Smooth muscle cell of the brain vasculature (primary cell): ENCODE measurements around the gene MGAT4C.
"Not testable (repeated sequence)": the region's sequence is repeated elsewhere in the genome, so short reads cannot be mapped to it uniquely, and the experiment has no call there.

Experiments used
- DNase-seq: peaks from one replicate; pipeline ENCODE4 v3.0.0-alpha.2; 2012; ENCODE audit warnings: low read depth, low spot score

MGAT4C gene

GRCh38 chr12:86256163-86256562 is at the start of gene MGAT4C:
Gene MGAT4C, minus strand, starts transcription at chr12:86256391.
- no peak for DNase-seq

DNA sequence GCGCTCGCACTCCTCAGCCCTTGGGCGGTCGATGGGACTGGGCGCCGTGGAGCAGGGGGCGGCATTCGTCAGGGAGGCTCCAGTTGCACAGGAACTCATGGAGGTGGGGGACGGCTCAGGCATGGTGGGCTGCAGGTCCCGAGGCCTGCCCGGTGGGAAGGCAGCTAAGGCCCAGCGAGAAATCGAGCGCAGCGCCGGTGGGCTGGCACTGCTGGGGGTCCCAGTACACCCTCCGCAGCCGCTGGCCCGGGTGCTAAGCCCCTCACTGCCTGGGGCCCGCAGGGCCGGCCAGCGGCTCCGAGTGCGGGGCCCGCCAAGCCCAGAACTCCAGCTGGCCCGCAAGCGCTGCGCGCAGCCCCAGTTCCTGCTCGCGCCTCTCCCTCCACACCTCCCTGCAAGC is 40.2 kb upstream of the MGAT4C start:
- not testable (repeated sequence) for DNase-seq

- no peak for DNase-seq
Observed at GRCh38 chr12:86293682-86294240, 37.6 kb upstream of the MGAT4C start.

- no peak for DNase-seq
Observed at GRCh38 chr12:86292480-86292879, 36.3 kb upstream of the MGAT4C start.

GRCh38 chr12:86290615-86291014 is 34.4 kb upstream of the MGAT4C start:
- no peak for DNase-seq

DNA sequence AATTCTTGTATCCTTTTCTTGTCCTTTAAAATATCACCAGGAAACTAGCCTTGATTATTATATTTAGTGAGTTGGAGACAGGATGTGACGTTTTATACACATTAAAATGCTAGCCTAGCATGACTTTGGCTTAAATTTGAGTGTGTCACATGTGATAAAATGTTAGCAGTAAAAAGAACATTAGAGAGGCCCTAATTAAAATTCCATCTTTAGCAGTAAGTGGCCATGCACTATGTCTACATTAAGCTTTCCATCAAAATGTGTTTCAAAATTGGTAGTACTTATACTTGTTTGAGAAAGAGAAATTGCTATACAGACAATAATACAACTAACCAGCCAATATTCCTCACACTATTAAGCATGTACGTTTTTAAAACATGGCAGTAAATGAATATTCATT is 29.9 kb upstream of the MGAT4C start:
- DNase-seq: no peak

DNA sequence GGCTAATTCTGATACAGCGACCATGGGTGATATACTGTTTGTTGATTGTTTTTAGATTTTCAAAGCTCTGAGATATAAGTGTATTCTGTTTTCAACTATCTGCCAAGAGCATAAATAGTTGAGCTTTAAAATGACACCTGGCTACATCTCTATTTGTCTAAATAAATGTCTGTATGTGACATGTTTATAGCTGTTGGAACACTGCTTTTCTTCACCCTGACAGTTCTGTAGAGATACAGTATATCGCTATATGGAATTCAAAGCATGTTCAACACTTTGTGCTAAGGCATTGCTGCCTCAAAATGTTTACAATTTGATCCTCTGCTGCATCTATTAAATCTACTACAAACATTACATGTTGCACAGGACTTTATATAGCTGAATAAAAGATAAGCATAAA is 27.4 kb upstream of the MGAT4C start:
- DNase-seq: no peak

DNA sequence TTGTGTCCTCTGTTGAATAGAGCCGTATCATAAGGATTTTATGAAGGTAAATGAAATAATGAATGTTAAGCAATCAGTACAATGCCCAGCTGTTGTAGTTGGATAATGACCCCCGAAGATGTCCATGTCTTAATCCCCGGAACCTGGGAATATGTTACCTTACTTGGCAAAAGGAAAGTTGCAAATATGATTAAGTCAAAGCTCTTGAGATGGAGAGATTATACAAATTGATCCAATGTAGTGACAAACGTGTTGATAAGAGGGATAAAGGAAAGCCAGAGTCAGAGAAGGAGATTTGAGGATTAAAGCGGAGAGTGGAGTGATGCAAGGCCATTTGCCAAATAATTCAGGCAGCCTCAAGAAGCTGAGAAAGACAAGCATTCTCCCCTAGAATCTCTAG is 19.2 kb upstream of the MGAT4C start:
- DNase-seq: no peak

- no peak for DNase-seq
Observed at GRCh38 chr12:86265329-86265695, 9.1 kb upstream of the MGAT4C start.

GRCh38 chr12:86264451-86265328 is 8.5 kb upstream of the MGAT4C start:
- no peak for DNase-seq

DNA sequence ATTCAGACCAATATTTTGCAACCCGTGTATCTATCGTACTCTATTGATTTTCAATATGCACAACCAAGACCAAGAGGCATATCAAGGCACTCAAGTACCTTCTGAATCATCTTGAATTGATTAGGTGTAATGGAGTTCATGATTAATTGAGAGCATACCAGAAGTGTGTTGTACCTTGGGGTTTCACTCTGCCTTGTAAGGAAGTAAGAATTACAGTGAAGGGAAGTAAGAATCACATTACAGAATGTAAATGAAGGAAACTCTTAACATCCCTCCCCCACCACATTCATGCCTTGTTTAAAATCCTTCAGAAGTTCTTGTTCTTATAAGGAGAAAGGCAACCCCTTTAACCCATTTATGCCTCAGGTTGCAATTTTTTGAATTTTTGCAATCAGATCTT is 5.4 kb upstream of the MGAT4C start:
- DNase-seq: no peak

DNA sequence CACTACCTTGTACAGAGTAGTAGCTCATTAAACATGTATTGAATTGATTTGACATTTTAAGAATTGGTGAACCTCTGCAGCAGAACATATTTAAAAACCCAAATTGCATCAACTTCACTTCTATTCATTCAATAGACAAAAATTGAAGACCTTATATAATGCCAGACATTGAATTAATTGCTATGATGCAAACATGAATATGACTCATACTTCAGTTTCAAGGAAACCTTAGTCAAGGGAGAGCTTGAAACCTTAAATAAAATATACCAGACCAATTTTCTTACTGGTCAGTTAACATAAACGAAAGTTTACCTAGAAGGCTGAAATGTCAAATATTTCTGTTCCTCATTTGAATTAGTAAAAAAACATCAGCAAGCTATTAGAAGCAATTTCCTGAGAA is 5.0 kb upstream of the MGAT4C start:
- no peak for DNase-seq

DNA sequence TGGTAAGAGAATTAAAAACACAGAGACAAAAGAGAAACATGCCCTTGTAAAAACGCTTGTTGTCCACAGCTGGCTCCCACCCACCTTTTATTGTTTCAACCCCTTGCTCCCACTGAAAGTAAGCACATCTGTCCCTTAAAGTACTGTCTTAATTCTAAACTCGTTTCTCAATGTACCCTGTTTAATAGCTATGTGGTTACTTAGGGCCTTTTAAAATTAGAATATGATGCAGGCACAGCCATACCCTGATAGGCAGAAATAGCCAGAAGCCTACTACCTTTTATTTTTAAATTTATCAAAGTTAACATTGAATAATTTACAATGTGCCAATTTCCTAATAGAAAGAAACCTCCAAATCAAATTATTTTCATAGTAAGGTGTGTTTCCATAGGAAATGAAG is 4.0 kb upstream of the MGAT4C start:
- DNase-seq: no peak

DNA sequence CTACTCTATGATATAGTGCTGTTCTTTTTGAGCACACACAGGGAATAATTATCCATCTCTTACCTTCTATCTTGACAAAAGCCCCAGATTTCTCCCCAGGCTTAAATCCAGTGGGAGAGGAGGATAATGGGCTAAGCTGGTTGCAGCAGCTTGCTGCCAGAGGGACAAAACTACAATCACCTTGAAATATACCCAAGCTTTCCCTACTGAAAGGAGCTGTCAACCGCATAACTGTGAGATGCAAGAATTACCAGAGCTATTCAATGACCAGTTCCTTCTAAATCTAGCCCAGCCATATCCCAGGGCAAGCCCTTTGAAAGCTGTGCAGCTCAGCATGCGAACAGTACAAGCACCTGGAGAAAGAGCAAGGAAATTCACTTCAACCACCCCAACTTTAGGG is 943 bp upstream of the MGAT4C start:
- DNase-seq: no peak

GRCh38 chr12:86254399-86255107 is 1.6 kb downstream of the MGAT4C start:
- no peak for DNase-seq

DNA sequence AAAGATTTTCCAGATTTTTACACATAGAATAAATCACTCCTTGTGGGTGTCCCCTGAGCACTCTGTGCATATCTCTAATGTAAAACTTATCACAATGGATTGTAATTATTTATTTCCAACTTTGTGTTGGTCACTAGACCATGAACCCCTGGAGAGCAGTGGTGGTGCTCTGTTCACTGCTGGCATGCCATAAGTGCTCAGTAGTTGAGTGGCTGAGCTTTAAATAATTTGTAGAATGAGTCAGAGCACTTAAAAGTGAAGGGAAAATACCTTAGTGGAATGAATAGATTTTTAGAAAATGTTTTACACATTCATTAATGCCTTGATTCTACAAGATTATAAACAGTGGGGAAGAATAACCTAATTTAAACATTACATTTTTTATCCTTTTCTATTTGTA is 6.3 kb downstream of the MGAT4C start:
- peak; percentile 21 for DNase-seq

DNA sequence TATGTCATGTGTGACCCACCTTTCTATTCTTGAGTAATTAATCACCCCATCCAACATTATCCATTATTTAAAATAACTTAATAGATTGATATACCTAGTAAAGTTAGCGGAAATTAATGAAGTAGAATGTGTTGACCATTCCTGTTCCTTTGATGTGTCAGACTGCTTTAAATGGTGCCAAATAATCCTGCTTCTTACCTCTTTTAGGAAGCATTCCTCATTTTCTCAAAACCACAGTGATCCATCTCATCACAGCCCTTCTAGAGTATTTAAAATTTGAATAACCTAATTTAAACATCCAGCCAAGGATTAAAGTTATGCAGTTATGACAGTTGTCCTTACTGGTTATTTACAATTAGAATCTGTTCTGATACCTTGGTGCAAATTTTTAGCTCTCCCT is 6.9 kb downstream of the MGAT4C start:
- DNase-seq: no peak

- DNase-seq: no peak
Observed at GRCh38 chr12:86247871-86248270, 8.3 kb downstream of the MGAT4C start.

DNA sequence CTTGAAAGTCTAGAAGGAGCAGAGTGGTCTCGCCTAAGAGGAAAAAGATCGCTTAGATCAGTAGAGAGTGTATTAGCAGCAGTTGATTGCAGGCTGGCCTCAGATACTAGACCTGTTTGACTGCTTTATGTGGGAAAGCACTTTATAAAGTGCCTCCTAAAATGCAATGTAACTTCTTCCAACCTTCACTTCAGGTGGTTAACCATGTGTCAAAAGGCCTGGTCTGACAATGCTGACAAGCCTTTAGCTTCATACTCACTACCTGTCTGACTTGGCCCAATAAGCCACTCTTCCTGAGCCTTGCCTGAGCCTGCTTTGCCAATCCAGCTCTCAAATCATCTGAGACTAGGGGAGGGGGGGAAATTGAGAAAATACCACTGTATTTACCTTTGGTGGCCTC is 14.6 kb downstream of the MGAT4C start:
- no peak for DNase-seq

DNA sequence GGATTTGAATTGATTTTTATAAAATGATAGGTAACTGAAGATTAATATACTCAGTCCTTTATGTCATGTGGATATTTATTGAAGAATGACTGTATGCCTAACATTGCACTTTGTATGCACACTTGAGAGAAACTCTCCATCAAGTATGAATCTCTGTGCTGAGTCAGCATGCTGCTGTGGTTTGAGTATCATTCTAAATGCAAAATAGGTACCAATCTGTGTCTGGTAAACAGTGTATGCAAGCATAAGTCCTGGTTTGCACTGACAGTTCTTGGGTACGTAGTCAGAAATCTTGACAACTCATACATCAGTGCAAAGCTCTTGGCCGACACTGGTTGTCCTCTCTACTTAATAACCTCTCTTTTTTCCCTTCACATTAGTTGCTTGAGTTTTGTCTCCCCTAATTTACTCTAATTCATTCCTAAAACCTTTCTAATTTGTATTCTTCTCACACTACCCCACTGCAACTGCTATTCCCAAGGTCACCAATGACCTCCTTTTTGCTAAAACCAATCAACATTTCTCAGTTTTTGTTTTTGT is 21.8 kb downstream of the MGAT4C start:
- DNase-seq: no peak

DNA sequence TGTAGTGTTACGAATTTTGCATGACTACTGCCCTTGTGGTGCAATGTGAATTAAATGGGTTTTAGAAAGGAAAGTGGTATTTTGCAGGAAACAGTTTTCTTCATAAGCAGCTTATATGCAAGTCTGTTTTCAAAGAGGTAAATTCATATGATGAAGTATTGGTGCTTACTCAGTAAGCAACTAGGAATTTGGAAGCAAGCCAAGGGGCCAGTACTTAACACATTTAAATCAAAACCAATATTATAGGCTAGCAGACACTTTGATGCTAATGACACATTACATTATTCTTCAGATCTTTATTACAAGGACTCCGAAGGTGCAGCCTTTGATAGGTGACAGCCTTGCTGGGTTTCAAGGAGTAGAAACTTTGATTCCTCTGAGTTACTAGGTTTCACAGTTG is 23.1 kb downstream of the MGAT4C start:
- DNase-seq: no peak

DNA sequence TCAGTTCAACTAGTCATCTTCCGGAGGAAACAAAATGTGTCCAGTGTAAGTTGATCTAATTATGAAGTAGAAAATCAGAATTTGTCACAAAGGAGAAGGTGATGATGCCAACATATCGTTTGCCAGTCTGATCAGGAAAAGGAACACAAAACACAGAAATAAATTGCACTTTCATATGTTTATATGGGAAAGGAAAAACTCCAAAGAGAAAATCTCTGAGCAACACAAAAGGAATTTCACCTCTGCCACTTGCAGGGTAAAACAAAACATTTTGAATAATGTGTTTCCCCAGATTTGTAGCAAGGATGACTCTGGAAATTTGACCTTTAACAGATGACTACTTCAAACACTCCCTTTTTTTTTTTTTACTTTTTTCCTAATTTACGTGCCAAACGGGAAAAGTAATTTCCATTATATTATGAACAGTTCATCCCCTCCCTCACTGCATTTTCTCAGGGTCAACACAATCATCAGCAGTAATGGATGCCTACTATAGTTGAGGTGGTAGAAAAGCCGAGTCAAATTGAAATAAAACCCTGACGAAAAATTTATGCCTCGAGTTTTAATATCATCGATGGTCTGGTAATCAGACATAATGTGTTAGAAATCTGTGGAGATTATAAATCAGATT is 25.6 kb downstream of the MGAT4C start:
- peak; percentile 44 for DNase-seq
